Stimulated activated CD4-positive, alpha-beta T cell treated with anti-CD3 and anti-CD28 coated beads, Interleukin-4, amount 100 ng/mL, for 4 hours (primary cell): Measurements from ENCODE around the gene CCL16.
A peak's percentile ranks its signal among the peaks of the same experiment; 100 is the strongest.
"Not testable (repeated sequence)": the region's sequence is repeated elsewhere in the genome, so short reads cannot be mapped to it uniquely, and the experiment has no call there.

ENCODE experiments used
- DNase-seq, 2 experiments: peaks; one replicate each; pipeline ENCODE4 v3.0.0-alpha.2; 2020

Gene CCL16

GRCh38 chr17:35984140-35984539 lies 2.8 kb upstream of the CCL16 start:
- DNase-seq: no peak

GRCh38 chr17:35982409-35983191 lies 1.3 kb upstream of the CCL16 start:
- DNase-seq: no peak

GRCh38 chr17:35981908-35982330 lies 622 bp upstream of the CCL16 start:
- no peak for DNase-seq

- no peak for DNase-seq
Measured at GRCh38 chr17:35978346-35978745, 3.0 kb downstream of the CCL16 start.

- no peak for DNase-seq
Measured at GRCh38 chr17:35977509-35977908, 3.8 kb downstream of the CCL16 start.

- no peak for DNase-seq
Measured at GRCh38 chr17:35973333-35974260, 7.7 kb downstream of the CCL16 start.

- DNase-seq: no peak
Measured at GRCh38 chr17:35972945-35973332, 8.4 kb downstream of the CCL16 start.

GRCh38 chr17:35972535-35972934 lies 8.8 kb downstream of the CCL16 start:
- DNase-seq: no peak

GRCh38 chr17:35972066-35972465 lies 9.2 kb downstream of the CCL16 start:
- DNase-seq: no peak

GRCh38 chr17:35969558-35970380 lies 11.5 kb downstream of the CCL16 start:
- DNase-seq: peak; percentile 42 to 61

- no peak for DNase-seq
Measured at GRCh38 chr17:35968520-35969054, 12.7 kb downstream of the CCL16 start.

GRCh38 chr17:35965272-35965671 lies 16.0 kb downstream of the CCL16 start:
- no peak for DNase-seq

- no peak for DNase-seq
Measured at GRCh38 chr17:35963663-35964062, 17.6 kb downstream of the CCL16 start.

- DNase-seq: no peak
Measured at GRCh38 chr17:35953720-35954119, 27.6 kb downstream of the CCL16 start.

- no peak for DNase-seq
Measured at GRCh38 chr17:35949401-35949800, 31.9 kb downstream of the CCL16 start.

- DNase-seq: no peak
Measured at GRCh38 chr17:35948092-35948491, 33.2 kb downstream of the CCL16 start.

GRCh38 chr17:35947156-35947585 lies 34.1 kb downstream of the CCL16 start:
- peak; percentile 22 to 25 for DNase-seq

GRCh38 chr17:35944151-35944550 lies 37.1 kb downstream of the CCL16 start:
- no peak for DNase-seq

GRCh38 chr17:35943537-35943936 lies 37.8 kb downstream of the CCL16 start, which contains the start of gene LYZL6:
Gene LYZL6 (minus strand): TSS chr17:35943713. CDS start chr17:35939356, 4,357 bp downstream.
- DNase-seq: no peak

- no peak for DNase-seq
Measured at GRCh38 chr17:35942588-35943186, 38.6 kb downstream of the CCL16 start.

- DNase-seq: not testable (repeated sequence)
Measured at GRCh38 chr17:35938492-35938891, 42.8 kb downstream of the CCL16 start.

GRCh38 chr17:35936063-35936462 lies 45.2 kb downstream of the CCL16 start:
- DNase-seq: no peak
